Esophagus muscularis mucosa (tissue), 3 donors: Measurements from ENCODE around the gene RPRD1A.

Experiments
- POLR2A ChIP-seq: fragments of 450-650 bp; IDR thresholded peaks from one replicate; pipeline ENCODE4 v1.6.1; 2017; ENCODE audit warnings: antibody characterized with exemption, moderate library complexity, mild to moderate bottlenecking, low read depth
- POLR2AphosphoS5 ChIP-seq, 2 donors: sonication (generic); formaldehyde crosslinking; IDR thresholded peaks; one replicate each; pipeline ENCODE4 v1.6.1; 2017; ENCODE audit warnings: antibody characterized with exemption in 2 of 2
- TF ChIP-seq, protein P1 (sequence below), 3 experiments: fragments of 200-600 bp in 2 of 3; fragments of 450-650 bp in 1 of 3; sonication (generic) in 2 of 3; IDR thresholded peaks; one replicate each; pipeline ENCODE4 v1.5.1; 2017 to 2019; ENCODE audit warnings: antibody characterized with exemption in 3 of 3, mild to moderate bottlenecking in 2 of 3, moderate library complexity in 1 of 3

DNA sequence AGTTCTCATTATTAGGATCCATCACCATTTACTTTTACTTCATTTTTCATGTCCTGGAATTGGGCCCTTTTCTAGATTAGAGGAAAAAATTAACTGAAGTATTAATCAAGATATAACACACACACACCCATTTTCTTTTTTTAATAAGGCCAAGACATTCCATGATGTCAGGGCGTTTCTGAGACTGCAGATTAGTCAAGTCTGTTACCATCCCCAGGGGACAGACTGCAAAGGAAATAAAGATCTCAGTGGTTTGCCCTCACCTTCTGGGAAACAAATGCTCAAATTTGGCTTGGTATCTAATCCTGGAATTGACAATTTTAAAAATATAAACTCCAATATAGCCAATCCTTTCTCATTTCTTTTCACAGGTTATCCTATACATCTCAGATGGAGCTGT, 67.4 kb downstream of the RPRD1A start:
- TF ChIP-seq, protein P1, sequence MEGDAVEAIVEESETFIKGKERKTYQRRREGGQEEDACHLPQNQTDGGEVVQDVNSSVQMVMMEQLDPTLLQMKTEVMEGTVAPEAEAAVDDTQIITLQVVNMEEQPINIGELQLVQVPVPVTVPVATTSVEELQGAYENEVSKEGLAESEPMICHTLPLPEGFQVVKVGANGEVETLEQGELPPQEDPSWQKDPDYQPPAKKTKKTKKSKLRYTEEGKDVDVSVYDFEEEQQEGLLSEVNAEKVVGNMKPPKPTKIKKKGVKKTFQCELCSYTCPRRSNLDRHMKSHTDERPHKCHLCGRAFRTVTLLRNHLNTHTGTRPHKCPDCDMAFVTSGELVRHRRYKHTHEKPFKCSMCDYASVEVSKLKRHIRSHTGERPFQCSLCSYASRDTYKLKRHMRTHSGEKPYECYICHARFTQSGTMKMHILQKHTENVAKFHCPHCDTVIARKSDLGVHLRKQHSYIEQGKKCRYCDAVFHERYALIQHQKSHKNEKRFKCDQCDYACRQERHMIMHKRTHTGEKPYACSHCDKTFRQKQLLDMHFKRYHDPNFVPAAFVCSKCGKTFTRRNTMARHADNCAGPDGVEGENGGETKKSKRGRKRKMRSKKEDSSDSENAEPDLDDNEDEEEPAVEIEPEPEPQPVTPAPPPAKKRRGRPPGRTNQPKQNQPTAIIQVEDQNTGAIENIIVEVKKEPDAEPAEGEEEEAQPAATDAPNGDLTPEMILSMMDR (IDR thresholded peaks at IDR 0.05), result no peak
- no peak for TF ChIP-seq POLR2A
- TF ChIP-seq POLR2AphosphoS5 (IDR thresholded peaks at IDR 0.05), result no peak
